Retina (tissue), 1 donor: Measurements from ENCODE around the gene IDE.
A peak's percentile ranks its signal among the peaks of the same experiment; 100 is the strongest.

Experiments
- DNase-seq: peaks from one replicate; pipeline ENCODE4 v3.0.0-alpha.2; 2016

IDE gene

GRCh38 chr10:92562424-92562823, 11.5 kb downstream of the IDE start:
- no peak for DNase-seq

- DNase-seq, result no peak
Measured at GRCh38 chr10:92559046-92559445, 14.8 kb downstream of the IDE start.

- DNase-seq, result no peak
Measured at GRCh38 chr10:92553959-92554358, 19.9 kb downstream of the IDE start.

GRCh38 chr10:92552310-92552709, 21.6 kb downstream of the IDE start:
- DNase-seq, result no peak

- DNase-seq, result no peak
Measured at GRCh38 chr10:92550924-92551323, 23.0 kb downstream of the IDE start.

- no peak for DNase-seq
Measured at GRCh38 chr10:92547676-92548075, 26.2 kb downstream of the IDE start.

GRCh38 chr10:92545556-92545955, 28.3 kb downstream of the IDE start:
- DNase-seq, result no peak

GRCh38 chr10:92544296-92544695, 29.6 kb downstream of the IDE start:
- no peak for DNase-seq

GRCh38 chr10:92542458-92542857, 31.4 kb downstream of the IDE start:
- DNase-seq, result no peak

- DNase-seq, result no peak
Measured at GRCh38 chr10:92541583-92541982, 32.3 kb downstream of the IDE start.

- DNase-seq, result no peak
Measured at GRCh38 chr10:92538231-92538958, 35.5 kb downstream of the IDE start.

GRCh38 chr10:92530891-92531535, 42.9 kb downstream of the IDE start:
- no peak for DNase-seq

GRCh38 chr10:92530421-92530820, 43.5 kb downstream of the IDE start:
- DNase-seq, result no peak

- no peak for DNase-seq
Measured at GRCh38 chr10:92527716-92528115, 46.2 kb downstream of the IDE start.

- DNase-seq, result no peak
Measured at GRCh38 chr10:92523639-92524038, 50.3 kb downstream of the IDE start.

GRCh38 chr10:92517034-92517655, 56.7 kb downstream of the IDE start:
- peak; percentile 57 for DNase-seq

GRCh38 chr10:92508866-92509265, 65.0 kb downstream of the IDE start:
- DNase-seq, result no peak

- no peak for DNase-seq
Measured at GRCh38 chr10:92506336-92506735, 67.6 kb downstream of the IDE start.

GRCh38 chr10:92505044-92505443, 68.8 kb downstream of the IDE start:
- no peak for DNase-seq

- no peak for DNase-seq
Measured at GRCh38 chr10:92502296-92502808, 71.5 kb downstream of the IDE start.

GRCh38 chr10:92493362-92493761, 80.5 kb downstream of the IDE start:
- DNase-seq, result no peak

- DNase-seq, result no peak
Measured at GRCh38 chr10:92492748-92493240, 81.1 kb downstream of the IDE start.

GRCh38 chr10:92490387-92490786, 83.5 kb downstream of the IDE start:
- DNase-seq, result no peak

GRCh38 chr10:92486637-92487036, 87.3 kb downstream of the IDE start:
- no peak for DNase-seq
